ENCODE results near the gene BBS12. TPM values are rescaled to one million over a fixed set of nuclear protein-coding genes. Genes with fewer than 3 reads are reported as not detected.

The BBS12 gene
- polyA plus RNA-seq, 1 of the 3 experiments (the other 2 are of a cell fraction): 1.5 TPM

DNA sequence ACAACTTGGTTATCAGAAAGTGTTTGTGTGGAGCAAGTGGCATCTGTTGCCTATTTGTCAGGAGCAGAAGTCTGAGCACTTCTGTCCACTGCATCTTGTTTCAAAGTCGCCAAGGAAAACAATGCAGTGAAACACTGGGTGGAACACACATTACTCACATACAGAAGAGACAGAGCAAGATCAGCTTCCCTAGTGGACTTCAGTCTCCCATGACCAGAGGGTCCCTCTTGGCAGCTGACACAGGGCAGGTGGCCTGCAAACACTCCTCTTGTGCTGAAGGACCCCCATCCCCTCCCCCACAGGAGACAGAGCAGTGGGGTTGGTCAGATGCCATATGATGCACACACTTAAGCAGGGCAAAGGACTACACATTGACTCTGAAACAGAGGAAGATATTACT is 3.6 kb upstream of the BBS12 start:
- Histone ChIP-seq H3K27me3 (ENCODE audit: insufficient read depth) (no peaks in the 10 kb centered on the region), H3K9me3 (no peaks in the 10 kb centered on the region), H3K9ac (no peak overlapping the region), H3K9me2 (no peaks in the 10 kb centered on the region), H3K4me2 (no peak overlapping the region), H3F3A (replicated peaks; ENCODE audit: insufficient read depth) (peaks cover 5% of the 10 kb centered on the region), H3K4me1 (ENCODE audit: control insufficient read depth in 1 of 2, insufficient read depth in 2 of 2, low read depth in 1 of 2, low read length in 1 of 2) (peaks cover 0 to 8% of the 10 kb centered on the region in 2 experiments; a peak in 3 of 4 replicates), H3K4me3 (ENCODE audit: low read depth in 2 of 2, low read length in 1 of 2) (no peak overlapping the region), H3K27ac (ENCODE audit: low read depth in 2 of 2, low read length in 1 of 2) (no peak overlapping the region), H3K36me3 (replicated peaks in 1 of 2; ENCODE audit: control insufficient read depth in 1 of 2, insufficient read depth in 2 of 2, low read length in 1 of 2) (no peaks in the 10 kb centered on the region), H4K20me1 (ENCODE audit: insufficient read depth) (no peaks in the 10 kb centered on the region), H3K79me2 (ENCODE audit: insufficient read depth) (peaks cover 7% of the 10 kb centered on the region), H2AFZ (ENCODE audit: low read depth) (no peak overlapping the region)
- TF ChIP-seq MXI1 (IDR thresholded peaks at IDR 0.05; ENCODE audit: low read depth, low read length) (no peak), YY1 (IDR thresholded peaks at IDR 0.05; ENCODE audit: low read depth) (no peak), TCF12 (IDR thresholded peaks at IDR 0.05) (no peak), RXRA (IDR thresholded peaks at IDR 0.05; ENCODE audit: borderline replicate concordance, low read depth) (no peak), ELF1 (IDR thresholded peaks at IDR 0.05) (no peak), FOXM1 (IDR thresholded peaks at IDR 0.05; ENCODE audit: low read depth) (no peak), TAF1 (IDR thresholded peaks at IDR 0.05; ENCODE audit: borderline replicate concordance, low read depth, low read length) (no peak), RCOR1 (IDR thresholded peaks at IDR 0.05; ENCODE audit: low read length) (no peak), GATA2 (CRISPR knock-in tag; IDR thresholded peaks at IDR 0.05) (no peak), SIN3A (IDR thresholded peaks at IDR 0.05; ENCODE audit: borderline replicate concordance, low read depth, low read length) (no peak), EP300 (IDR thresholded peaks at IDR 0.05; ENCODE audit: borderline replicate concordance in 1 of 2, low read depth in 1 of 2, low read length in 1 of 2) (no peak), FOXJ3 (CRISPR knock-in tag; IDR thresholded peaks at IDR 0.05) (no peak)
- TF ChIP-seq, protein P1, sequence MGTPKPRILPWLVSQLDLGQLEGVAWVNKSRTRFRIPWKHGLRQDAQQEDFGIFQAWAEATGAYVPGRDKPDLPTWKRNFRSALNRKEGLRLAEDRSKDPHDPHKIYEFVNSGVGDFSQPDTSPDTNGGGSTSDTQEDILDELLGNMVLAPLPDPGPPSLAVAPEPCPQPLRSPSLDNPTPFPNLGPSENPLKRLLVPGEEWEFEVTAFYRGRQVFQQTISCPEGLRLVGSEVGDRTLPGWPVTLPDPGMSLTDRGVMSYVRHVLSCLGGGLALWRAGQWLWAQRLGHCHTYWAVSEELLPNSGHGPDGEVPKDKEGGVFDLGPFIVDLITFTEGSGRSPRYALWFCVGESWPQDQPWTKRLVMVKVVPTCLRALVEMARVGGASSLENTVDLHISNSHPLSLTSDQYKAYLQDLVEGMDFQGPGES (IDR thresholded peaks at IDR 0.05; ENCODE audit: low read depth, low read length): no peak
- TF ChIP-seq, protein P2, sequence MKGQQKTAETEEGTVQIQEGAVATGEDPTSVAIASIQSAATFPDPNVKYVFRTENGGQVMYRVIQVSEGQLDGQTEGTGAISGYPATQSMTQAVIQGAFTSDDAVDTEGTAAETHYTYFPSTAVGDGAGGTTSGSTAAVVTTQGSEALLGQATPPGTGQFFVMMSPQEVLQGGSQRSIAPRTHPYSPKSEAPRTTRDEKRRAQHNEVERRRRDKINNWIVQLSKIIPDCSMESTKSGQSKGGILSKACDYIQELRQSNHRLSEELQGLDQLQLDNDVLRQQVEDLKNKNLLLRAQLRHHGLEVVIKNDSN (IDR thresholded peaks at IDR 0.05; ENCODE audit: borderline replicate concordance, low read depth): no peak
- TF ChIP-seq, protein P3, sequence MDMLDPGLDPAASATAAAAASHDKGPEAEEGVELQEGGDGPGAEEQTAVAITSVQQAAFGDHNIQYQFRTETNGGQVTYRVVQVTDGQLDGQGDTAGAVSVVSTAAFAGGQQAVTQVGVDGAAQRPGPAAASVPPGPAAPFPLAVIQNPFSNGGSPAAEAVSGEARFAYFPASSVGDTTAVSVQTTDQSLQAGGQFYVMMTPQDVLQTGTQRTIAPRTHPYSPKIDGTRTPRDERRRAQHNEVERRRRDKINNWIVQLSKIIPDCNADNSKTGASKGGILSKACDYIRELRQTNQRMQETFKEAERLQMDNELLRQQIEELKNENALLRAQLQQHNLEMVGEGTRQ (IDR thresholded peaks at IDR 0.05; ENCODE audit: borderline replicate concordance, low read depth, low read length): no peak
- TF ChIP-seq, protein P4, sequence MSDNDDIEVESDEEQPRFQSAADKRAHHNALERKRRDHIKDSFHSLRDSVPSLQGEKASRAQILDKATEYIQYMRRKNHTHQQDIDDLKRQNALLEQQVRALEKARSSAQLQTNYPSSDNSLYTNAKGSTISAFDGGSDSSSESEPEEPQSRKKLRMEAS (IDR thresholded peaks at IDR 0.05; ENCODE audit: low read depth): no peak
- ChIA-PET POLR2A (no interaction called here), CTCF (no interaction called here)
- no peak for DNase-seq
- 100% methylated on average over 1 of the region's 1 CpG for WGBS (ENCODE audit: low lambda C conversion rate)
